Activated T-cell treated with anti-CD3 and anti-CD28 coated beads for 4 hours (primary cell): ENCODE data around the gene UNC5C.

Experiments
- DNase-seq: peaks from one replicate; pipeline ENCODE4 v3.0.0-alpha.2; 2020

UNC5C gene

GRCh38 chr4:95548738-95549245, at the start of gene UNC5C:
Gene UNC5C (minus strand): TSS chr4:95548973.
- no peak for DNase-seq

- no peak for DNase-seq
These were observed 47.9 kb upstream of the UNC5C start for GRCh38 chr4:95596676-95597075.

- no peak for DNase-seq
These were observed 45.9 kb upstream of the UNC5C start for GRCh38 chr4:95594629-95595028.

GRCh38 chr4:95594013-95594412, 45.2 kb upstream of the UNC5C start:
- DNase-seq, result no peak

- no peak for DNase-seq
These were observed 42.5 kb upstream of the UNC5C start for GRCh38 chr4:95591278-95591677.

- DNase-seq, result no peak
These were observed 41.8 kb upstream of the UNC5C start for GRCh38 chr4:95590615-95591014.

- DNase-seq, result no peak
These were observed 36.4 kb upstream of the UNC5C start for GRCh38 chr4:95585016-95585695.

- no peak for DNase-seq
These were observed 31.5 kb upstream of the UNC5C start for GRCh38 chr4:95580226-95580625.

- no peak for DNase-seq
These were observed 23.7 kb upstream of the UNC5C start for GRCh38 chr4:95572304-95572991.

GRCh38 chr4:95571577-95571976, 22.8 kb upstream of the UNC5C start:
- no peak for DNase-seq

- no peak for DNase-seq
These were observed 15.0 kb upstream of the UNC5C start for GRCh38 chr4:95563638-95564337.

GRCh38 chr4:95560774-95561173, 12.0 kb upstream of the UNC5C start:
- no peak for DNase-seq

- no peak for DNase-seq
These were observed 7.6 kb upstream of the UNC5C start for GRCh38 chr4:95556207-95556859.

GRCh38 chr4:95552942-95553550, 4.3 kb upstream of the UNC5C start:
- no peak for DNase-seq

- no peak for DNase-seq
These were observed 2.9 kb upstream of the UNC5C start for GRCh38 chr4:95551653-95552052.

- DNase-seq, result no peak
These were observed 1.6 kb upstream of the UNC5C start for GRCh38 chr4:95550115-95550987.

GRCh38 chr4:95549246-95550114, 707 bp upstream of the UNC5C start:
- DNase-seq, result no peak

GRCh38 chr4:95547715-95548471, 880 bp downstream of the UNC5C start:
- no peak for DNase-seq

- DNase-seq, result no peak
These were observed 1.7 kb downstream of the UNC5C start for GRCh38 chr4:95546866-95547714.
